HUES64 (cell line): ENCODE results near the gene IQCE.
A peak's percentile ranks its signal among the peaks of the same experiment; 100 is the strongest.

ENCODE experiments used
- H3K27ac ChIP-seq: 2 replicates; pipeline ENCODE4 v1.7.0; 2013; ENCODE audit warnings: low read depth, low read length, inconsistent platforms
- H3K27me3 ChIP-seq: 2 replicates; pipeline ENCODE4 v1.6.1; 2013; ENCODE audit warnings: mild to moderate bottlenecking, low read length; ENCODE audit not compliant: insufficient read depth
- H3K36me3 ChIP-seq: 2 replicates; pipeline ENCODE4 v1.6.1; 2013; ENCODE audit warnings: mild to moderate bottlenecking, low read length; ENCODE audit not compliant: insufficient read depth
- H3K4me1 ChIP-seq: 2 replicates; pipeline ENCODE4 v1.6.1; 2013; ENCODE audit warnings: mild to moderate bottlenecking, low read length, moderate library complexity; ENCODE audit not compliant: insufficient read depth
- H3K4me3 ChIP-seq: 2 replicates; pipeline ENCODE4 v1.5.1; 2013; ENCODE audit warnings: mild to moderate bottlenecking, low read length, moderate library complexity
- H3K9ac ChIP-seq: 2 replicates; pipeline ENCODE4 v1.6.1; 2013; ENCODE audit warnings: mild to moderate bottlenecking, low read depth, low read length
- H3K9me3 ChIP-seq: 2 replicates; pipeline ENCODE4 v1.6.1; 2013; ENCODE audit warnings: low read depth, low read length; ENCODE audit not compliant: insufficient read depth
- WGBS: fragments of 150-250, 120-280 bp; methylation state at CpG from one replicate; pipeline ENCODE4 v1.1.7; 2013; ENCODE audit warnings: missing lambda C conversion rate; 5-methylcytosine and 5-hydroxymethylcytosine counted together

The IQCE gene

GRCh38 chr7:2629746-2630681 lies 71.2 kb downstream of the IQCE start:
- 89% methylated on average over 21 of the region's 21 CpGs for WGBS
- Histone ChIP-seq H3K9me3 (no peaks in the 10 kb centered on the region), H3K27ac (no peak overlapping the region), H3K4me1 (peaks cover 11% of the 10 kb centered on the region), H3K9ac (no peak overlapping the region), H3K27me3 (no peaks in the 10 kb centered on the region), H3K36me3 (no peaks in the 10 kb centered on the region; the same call in 1 of the 2 replicates), H3K4me3 (no peak overlapping the region)

GRCh38 chr7:2631946-2632732 lies 73.4 kb downstream of the IQCE start, which contains the start of gene TTYH3:
Gene TTYH3 (plus strand): TSS chr7:2631986. CDS start chr7:2632156, 170 bp downstream.
- peak within 1 kb of the TSS; percentile 84 for H3K9ac ChIP-seq
- H3K36me3 ChIP-seq = no peaks in the 10 kb centered on the region; the same call in 1 of the 2 replicates
- H3K27me3 ChIP-seq = no peaks in the 10 kb centered on the region
- H3K27ac ChIP-seq = peak within 1 kb of the TSS; percentile 74
- H3K4me1 ChIP-seq = peaks cover 11% of the 10 kb centered on the region
- no peaks in the 10 kb centered on the region for H3K9me3 ChIP-seq
- H3K4me3 ChIP-seq = peak within 1 kb of the TSS; percentile 87
- under 1% methylated on average over 62 of the region's 62 CpGs for WGBS

- Histone ChIP-seq H3K9me3 (no peaks in the 10 kb centered on the region), H3K9ac (peak overlapping the region; percentile 84), H3K27ac (peak overlapping the region; percentile 74), H3K36me3 (no peaks in the 10 kb centered on the region; the same call in 1 of the 2 replicates), H3K4me1 (peaks cover 11% of the 10 kb centered on the region), H3K4me3 (peak overlapping the region; percentile 87), H3K27me3 (no peaks in the 10 kb centered on the region)
- WGBS = 5% methylated on average over 35 of the region's 35 CpGs
These were observed 74.2 kb downstream of the IQCE start for GRCh38 chr7:2632733-2633537.

- no peaks in the 10 kb centered on the region; the same call in 1 of the 2 replicates for H3K36me3 ChIP-seq
- H3K9ac ChIP-seq = peak overlapping the region; percentile 84
- 35% methylated on average over 22 of the region's 22 CpGs for WGBS
- H3K27me3 ChIP-seq = no peaks in the 10 kb centered on the region
- peak overlapping the region; percentile 74 for H3K27ac ChIP-seq
- H3K4me1 ChIP-seq = peaks cover 11% of the 10 kb centered on the region
- H3K9me3 ChIP-seq = no peaks in the 10 kb centered on the region
- peak overlapping the region; percentile 87 for H3K4me3 ChIP-seq
These were observed 74.9 kb downstream of the IQCE start for GRCh38 chr7:2633538-2634266.

GRCh38 chr7:2634267-2635145 lies 75.7 kb downstream of the IQCE start:
- H3K9me3 ChIP-seq = no peaks in the 10 kb centered on the region
- 90% methylated on average over 22 of the region's 22 CpGs for WGBS
- H3K36me3 ChIP-seq = no peaks in the 10 kb centered on the region; the same call in 1 of the 2 replicates
- peak overlapping the region; percentile 87 for H3K4me3 ChIP-seq
- no peaks in the 10 kb centered on the region for H3K27me3 ChIP-seq
- H3K27ac ChIP-seq = peak overlapping the region; percentile 74
- H3K9ac ChIP-seq = 0 out of 2 replicates have a peak overlapping the region, but pooled peaks have one; percentile 1
- peaks cover 11% of the 10 kb centered on the region for H3K4me1 ChIP-seq

- Histone ChIP-seq H3K27ac (no peak overlapping the region), H3K9ac (no peak overlapping the region)
These were observed 76.4 kb downstream of the IQCE start for GRCh38 chr7:2635148-2635668.

GRCh38 chr7:2635810-2636701 lies 77.3 kb downstream of the IQCE start:
- Histone ChIP-seq H3K36me3 (no peaks in the 10 kb centered on the region; the same call in 1 of the 2 replicates), H3K27me3 (no peaks in the 10 kb centered on the region), H3K4me1 (peaks cover 15% of the 10 kb centered on the region), H3K27ac (no peak overlapping the region), H3K9me3 (no peaks in the 10 kb centered on the region), H3K4me3 (no peak overlapping the region), H3K9ac (no peak overlapping the region)
- WGBS = 94% methylated on average over 22 of the region's 22 CpGs

More at GRCh38 chr7:2635148-2635668, 76.4 kb downstream of the IQCE start:
- H3K4me3 ChIP-seq = no peak overlapping the region
- H3K27me3 ChIP-seq = no peaks in the 10 kb centered on the region
- 95% methylated on average over 15 of the region's 15 CpGs for WGBS
- peaks cover 11% of the 10 kb centered on the region for H3K4me1 ChIP-seq
- no peaks in the 10 kb centered on the region; the same call in 1 of the 2 replicates for H3K36me3 ChIP-seq
- no peaks in the 10 kb centered on the region for H3K9me3 ChIP-seq

- no peaks in the 10 kb centered on the region; the same call in 1 of the 2 replicates for H3K36me3 ChIP-seq
- peaks cover 19% of the 10 kb centered on the region for H3K4me1 ChIP-seq
- peak overlapping the region; percentile 25; the same call in 1 of the 2 replicates for H3K27ac ChIP-seq
- 94% methylated on average over 17 of the region's 17 CpGs for WGBS
- no peak overlapping the region for H3K4me3 ChIP-seq
- H3K9me3 ChIP-seq = no peaks in the 10 kb centered on the region
- H3K9ac ChIP-seq = no peak overlapping the region
- no peaks in the 10 kb centered on the region for H3K27me3 ChIP-seq
These were observed 78.3 kb downstream of the IQCE start for GRCh38 chr7:2637066-2637471.
